Anterior cingulate cortex (tissue), 58 donors: Measurements from ENCODE around the gene CLGN.
A peak's percentile ranks its signal among the peaks of the same experiment; 100 is the strongest.

ENCODE experiments used
- DNase-seq, 58 donors: peaks; one replicate each; lab custom pipeline; 2025; lab: John Stamatoyannopoulos, UW

Gene CLGN

GRCh38 chr4:140382732-140383131 lies 44.7 kb downstream of the CLGN start:
- DNase-seq, result no peak

GRCh38 chr4:140374130-140374477 lies 53.3 kb downstream of the CLGN start:
- no peak for DNase-seq

- DNase-seq, result peak; percentile 91 to 100 (median 99)
These were observed 53.9 kb downstream of the CLGN start, which contains the start of gene SCOC for GRCh38 chr4:140373328-140374129. Gene SCOC (plus strand): TSS chr4:140373646. CDS start chr4:140379171, 5,525 bp downstream.

GRCh38 chr4:140372751-140373327 lies 54.6 kb downstream of the CLGN start:
- peak in 7 of 58 donors; percentile 2 to 52 (median 30) for DNase-seq

GRCh38 chr4:140368686-140369085 lies 58.8 kb downstream of the CLGN start:
- no peak for DNase-seq

GRCh38 chr4:140367738-140368137 lies 59.7 kb downstream of the CLGN start:
- no peak for DNase-seq

- no peak for DNase-seq
These were observed 63.9 kb downstream of the CLGN start for GRCh38 chr4:140363558-140363957.

GRCh38 chr4:140363051-140363450 lies 64.4 kb downstream of the CLGN start:
- DNase-seq, result no peak

GRCh38 chr4:140361099-140361498 lies 66.3 kb downstream of the CLGN start:
- no peak for DNase-seq

GRCh38 chr4:140359562-140360427 lies 67.7 kb downstream of the CLGN start:
- DNase-seq, result peak in 40 of 58 donors; percentile 1 to 82 (median 28)

GRCh38 chr4:140358281-140358680 lies 69.2 kb downstream of the CLGN start:
- no peak for DNase-seq

GRCh38 chr4:140357868-140358267 lies 69.6 kb downstream of the CLGN start:
- no peak for DNase-seq

- DNase-seq, result no peak
These were observed 72.2 kb downstream of the CLGN start for GRCh38 chr4:140355288-140355687.

GRCh38 chr4:140353786-140354185 lies 73.7 kb downstream of the CLGN start:
- peak in 2 of 58 donors; percentile 2 to 5 for DNase-seq

- peak in 42 of 58 donors; percentile 1 to 62 (median 28) for DNase-seq
These were observed 76.1 kb downstream of the CLGN start for GRCh38 chr4:140351093-140352075.

- DNase-seq, result no peak
These were observed 77.6 kb downstream of the CLGN start for GRCh38 chr4:140349816-140350215.

- peak in 22 of 58 donors; percentile 3 to 54 (median 24) for DNase-seq
These were observed 81.3 kb downstream of the CLGN start for GRCh38 chr4:140346136-140346535.

- peak in 44 of 58 donors; percentile 1 to 76 (median 30) for DNase-seq
These were observed 82.8 kb downstream of the CLGN start for GRCh38 chr4:140344621-140345020.

- peak in 3 of 58 donors; percentile 8 to 22 (median 8) for DNase-seq
These were observed 83.3 kb downstream of the CLGN start for GRCh38 chr4:140344101-140344500.

GRCh38 chr4:140343303-140343702 lies 84.1 kb downstream of the CLGN start:
- DNase-seq, result no peak
